Activated naive CD8-positive, alpha-beta T cell treated with anti-CD3 and anti-CD28 coated beads, Interleukin-2, amount 10 ng/mL, durations not matched to agents 7 days and 5 days (primary cell): Measurements from ENCODE around the gene CSNK2A1. TPM values are rescaled to one million over a fixed set of nuclear protein-coding genes. Genes with fewer than 3 reads are reported as not detected.
A peak's percentile ranks its signal among the peaks of the same experiment; 100 is the strongest.

Experiments
- ATAC-seq: fragments of 150-1000 bp; cut with Tn5 transposase; one replicate; pipeline ENCODE4 v1.10.0; 2021; ENCODE audit warnings: low read depth, moderate library complexity
- POLR2A ChIA-PET: fragments of 350-600 bp; sonication (Branson Sonifier 250); formaldehyde crosslinking; loops from one replicate; lab custom pipeline; 2021; ENCODE audit warnings: antibody characterized with exemption; lab: Charles Lee
- DNase-seq: peaks from one replicate; pipeline ENCODE4 v3.0.0; 2021
- H3K27ac Mint-ChIP-seq: one replicate; pipeline ENCODE4 v1.8.0; 2022; ENCODE audit warnings: mild to moderate bottlenecking, mixed read lengths
- H3K27me3 Mint-ChIP-seq: one replicate; pipeline ENCODE4 v1.8.0; 2022; ENCODE audit warnings: mild to moderate bottlenecking, moderate library complexity, mixed read lengths
- H3K36me3 Mint-ChIP-seq: one replicate; pipeline ENCODE4 v1.8.0; 2021; ENCODE audit warnings: mild to moderate bottlenecking, mixed read lengths
- H3K4me1 Mint-ChIP-seq: one replicate; pipeline ENCODE4 v1.8.0; 2021; ENCODE audit warnings: mixed read lengths
- H3K4me3 Mint-ChIP-seq: one replicate; pipeline ENCODE4 v1.8.0; 2022; ENCODE audit warnings: mild to moderate bottlenecking, moderate library complexity, mixed read lengths
- H3K9me3 Mint-ChIP-seq: one replicate; pipeline ENCODE4 v1.8.0; 2021; ENCODE audit warnings: mixed read lengths
- total RNA-seq, 2 experiments: library from RNA; stranded (reverse); gene quantifications; one replicate each; pipeline ENCODE4 v1.2.3, GENCODE V29; 2021

CSNK2A1 gene
- total RNA-seq, 2 experiments from 2014 or later: 113 to 114 TPM

- H3K27me3 Mint-ChIP-seq: no peaks in the 10 kb centered on the region
- POLR2A ChIA-PET: interaction anchor here (0.6 kb wide), 1 partner anchor 60 kb away, joined by 3 read pairs; the partner anchor contains the start of gene TRIB3
- no peaks in the 10 kb centered on the region for H3K9me3 Mint-ChIP-seq
- no peak for ATAC-seq
- no peak overlapping the region for H3K4me3 Mint-ChIP-seq
- H3K27ac Mint-ChIP-seq: no peak overlapping the region
- peaks cover 62% of the 10 kb centered on the region for H3K36me3 Mint-ChIP-seq
- DNase-seq: no peak
- peaks cover 35% of the 10 kb centered on the region for H3K4me1 Mint-ChIP-seq
Observed at GRCh38 chr20:440148-440547, 103.4 kb downstream of the CSNK2A1 start.

- ATAC-seq (peak; percentile 79), DNase-seq (peak; percentile 65)
- POLR2A ChIA-PET: interaction anchor here (0.5 to 2.6 kb wide), 9 partner anchors 9 to 104 kb away, joined by 3 to 27 read pairs (median 3); partner anchors contain the start of genes RBCK1, TBC1D20 and TRIB3
- no peaks in the 10 kb centered on the region for H3K9me3 Mint-ChIP-seq
- peak overlapping the region; percentile 78 for H3K4me3 Mint-ChIP-seq
- H3K36me3 Mint-ChIP-seq: peaks cover 67% of the 10 kb centered on the region
- peaks cover 44% of the 10 kb centered on the region for H3K4me1 Mint-ChIP-seq
- no peaks in the 10 kb centered on the region for H3K27me3 Mint-ChIP-seq
- H3K27ac Mint-ChIP-seq: peak overlapping the region; percentile 86
Observed at GRCh38 chr20:438571-439469, 104.8 kb downstream of the CSNK2A1 start.

GRCh38 chr20:437787-438486 is 105.7 kb downstream of the CSNK2A1 start:
- peaks cover 52% of the 10 kb centered on the region for H3K4me1 Mint-ChIP-seq
- H3K4me3 Mint-ChIP-seq: peak overlapping the region; percentile 78
- ATAC-seq: peak; percentile 8
- H3K27ac Mint-ChIP-seq: peak overlapping the region; percentile 86
- no peaks in the 10 kb centered on the region for H3K9me3 Mint-ChIP-seq
- no peak for DNase-seq
- no peaks in the 10 kb centered on the region for H3K27me3 Mint-ChIP-seq
- H3K36me3 Mint-ChIP-seq: peaks cover 67% of the 10 kb centered on the region
- POLR2A ChIA-PET: interaction anchor here (0.5 to 2.6 kb wide), 9 partner anchors 10 to 57 kb away, joined by 3 to 27 read pairs (median 4); partner anchors contain the start of genes RBCK1, TBC1D20 and TRIB3

- no peak overlapping the region for H3K4me3 Mint-ChIP-seq
- peaks cover 61% of the 10 kb centered on the region for H3K36me3 Mint-ChIP-seq
- no peak for ATAC-seq
- peaks cover 56% of the 10 kb centered on the region for H3K4me1 Mint-ChIP-seq
- DNase-seq: no peak
- no peak overlapping the region for H3K27ac Mint-ChIP-seq
- no peaks in the 10 kb centered on the region for H3K27me3 Mint-ChIP-seq
- H3K9me3 Mint-ChIP-seq: no peaks in the 10 kb centered on the region
- POLR2A ChIA-PET: no interaction called here
Observed at GRCh38 chr20:436476-436875, 107.1 kb downstream of the CSNK2A1 start.

- POLR2A ChIA-PET: interaction anchor here (1.8 kb wide), 1 partner anchor 27 kb away, joined by 6 read pairs; the partner anchor contains the start of gene TBC1D20
- no peak for DNase-seq
- H3K27me3 Mint-ChIP-seq: no peaks in the 10 kb centered on the region
- no peak for ATAC-seq
- peaks cover 61% of the 10 kb centered on the region for H3K36me3 Mint-ChIP-seq
- no peaks in the 10 kb centered on the region for H3K9me3 Mint-ChIP-seq
- H3K27ac Mint-ChIP-seq: no peak overlapping the region
- peaks cover 60% of the 10 kb centered on the region for H3K4me1 Mint-ChIP-seq
- no peak overlapping the region for H3K4me3 Mint-ChIP-seq
Observed at GRCh38 chr20:435558-435957, 108.0 kb downstream of the CSNK2A1 start.

GRCh38 chr20:434661-435419 is 108.8 kb downstream of the CSNK2A1 start:
- Mint-ChIP-seq H3K9me3 (no peaks in the 10 kb centered on the region), H3K4me1 (peaks cover 60% of the 10 kb centered on the region), H3K27ac (peak overlapping the region; percentile 59), H3K27me3 (no peaks in the 10 kb centered on the region), H3K4me3 (peak overlapping the region; percentile 56), H3K36me3 (peaks cover 58% of the 10 kb centered on the region)
- no peak for DNase-seq
- ATAC-seq: no peak
- POLR2A ChIA-PET: interaction anchor here (1.8 kb wide), 1 partner anchor 27 kb away, joined by 6 read pairs; the partner anchor contains the start of gene TBC1D20

- POLR2A ChIA-PET: interaction anchor here (1.8 kb wide), 1 partner anchor 28 kb away, joined by 6 read pairs; the partner anchor contains the start of gene TBC1D20
- H3K4me1 Mint-ChIP-seq: peaks cover 55% of the 10 kb centered on the region
- DNase-seq (no peak), ATAC-seq (no peak)
- H3K27me3 Mint-ChIP-seq: no peaks in the 10 kb centered on the region
- peak overlapping the region; percentile 56 for H3K4me3 Mint-ChIP-seq
- H3K9me3 Mint-ChIP-seq: no peaks in the 10 kb centered on the region
- H3K36me3 Mint-ChIP-seq: peaks cover 55% of the 10 kb centered on the region
- peak overlapping the region; percentile 59 for H3K27ac Mint-ChIP-seq
Observed at GRCh38 chr20:434221-434620, 109.4 kb downstream of the CSNK2A1 start.

GRCh38 chr20:433300-433975 is 110.2 kb downstream of the CSNK2A1 start:
- Mint-ChIP-seq H3K4me3 (peak overlapping the region; percentile 56), H3K27me3 (no peaks in the 10 kb centered on the region), H3K4me1 (peaks cover 48% of the 10 kb centered on the region), H3K36me3 (peaks cover 54% of the 10 kb centered on the region), H3K27ac (peak overlapping the region; percentile 94), H3K9me3 (no peaks in the 10 kb centered on the region)
- ATAC-seq: peak; percentile 78
- peak; percentile 58 for DNase-seq
- POLR2A ChIA-PET: interaction anchor here (0.5 to 1.6 kb wide), 5 partner anchors 18 to 51 kb away, joined by 3 to 8 read pairs (median 5); partner anchors contain the start of gene TBC1D20

- Mint-ChIP-seq H3K27me3 (no peaks in the 10 kb centered on the region), H3K4me3 (peak overlapping the region; percentile 56), H3K27ac (peak overlapping the region; percentile 94), H3K4me1 (peaks cover 41% of the 10 kb centered on the region), H3K9me3 (no peaks in the 10 kb centered on the region), H3K36me3 (peaks cover 54% of the 10 kb centered on the region)
- ATAC-seq (no peak), DNase-seq (no peak)
- POLR2A ChIA-PET: interaction anchor here (0.5 to 1.6 kb wide), 6 partner anchors 17 to 56 kb away, joined by 3 to 8 read pairs (median 5); partner anchors contain the start of gene TBC1D20
Observed at GRCh38 chr20:432677-433299, 110.8 kb downstream of the CSNK2A1 start.

- H3K4me3 Mint-ChIP-seq: no peak overlapping the region
- H3K4me1 Mint-ChIP-seq: peaks cover 37% of the 10 kb centered on the region
- peaks cover 54% of the 10 kb centered on the region for H3K36me3 Mint-ChIP-seq
- H3K27me3 Mint-ChIP-seq: no peaks in the 10 kb centered on the region
- peak overlapping the region; percentile 68 for H3K27ac Mint-ChIP-seq
- ATAC-seq (no peak), DNase-seq (no peak)
- POLR2A ChIA-PET: interaction anchor here (0.6 to 1.6 kb wide), 3 partner anchors 23 to 55 kb away, joined by 4 to 6 read pairs (median 5); partner anchors contain the start of gene TBC1D20
- no peaks in the 10 kb centered on the region for H3K9me3 Mint-ChIP-seq
Observed at GRCh38 chr20:432208-432607, 111.4 kb downstream of the CSNK2A1 start.

- DNase-seq (no peak), ATAC-seq (peak; percentile 12)
- POLR2A ChIA-PET: interaction anchor here (0.6 to 0.8 kb wide), 4 partner anchors 51 to 111 kb away, joined by 3 to 4 read pairs (median 3); partner anchors contain the start of gene TRIB3
- H3K4me3 Mint-ChIP-seq: no peak overlapping the region
- H3K27ac Mint-ChIP-seq: peak overlapping the region; percentile 76
- H3K27me3 Mint-ChIP-seq: no peaks in the 10 kb centered on the region
- H3K36me3 Mint-ChIP-seq: peaks cover 45% of the 10 kb centered on the region
- no peaks in the 10 kb centered on the region for H3K9me3 Mint-ChIP-seq
- peaks cover 36% of the 10 kb centered on the region for H3K4me1 Mint-ChIP-seq
Observed at GRCh38 chr20:431012-431904, 112.3 kb downstream of the CSNK2A1 start.
